Measurements from ENCODE around the gene RAMP3.
"Not testable (repeated sequence)": the region's sequence is repeated elsewhere in the genome, so short reads cannot be mapped to it uniquely, and the experiment has no call there.

The RAMP3 gene

DNA sequence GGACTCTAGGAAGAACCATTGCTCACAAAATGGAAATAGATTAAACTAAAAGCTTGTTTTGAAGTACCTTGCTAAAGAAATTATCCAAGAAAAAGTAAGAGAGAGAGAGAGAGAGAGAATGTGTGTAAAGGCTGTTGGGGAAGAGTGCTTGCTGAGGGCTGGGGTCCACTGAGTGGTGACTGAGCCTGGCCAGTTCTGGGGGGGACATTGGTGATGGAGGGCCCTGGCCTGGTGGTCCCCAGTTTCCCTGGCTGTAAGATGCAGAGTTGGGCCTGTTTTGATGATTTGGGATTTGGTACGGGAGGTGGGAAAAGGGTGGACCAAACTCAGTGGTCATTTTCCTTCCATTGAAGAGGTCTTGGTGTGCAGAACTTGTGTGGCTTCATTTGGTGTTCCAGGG is 880 bp downstream of the RAMP3 start:
- no peak for DNase-seq

DNA sequence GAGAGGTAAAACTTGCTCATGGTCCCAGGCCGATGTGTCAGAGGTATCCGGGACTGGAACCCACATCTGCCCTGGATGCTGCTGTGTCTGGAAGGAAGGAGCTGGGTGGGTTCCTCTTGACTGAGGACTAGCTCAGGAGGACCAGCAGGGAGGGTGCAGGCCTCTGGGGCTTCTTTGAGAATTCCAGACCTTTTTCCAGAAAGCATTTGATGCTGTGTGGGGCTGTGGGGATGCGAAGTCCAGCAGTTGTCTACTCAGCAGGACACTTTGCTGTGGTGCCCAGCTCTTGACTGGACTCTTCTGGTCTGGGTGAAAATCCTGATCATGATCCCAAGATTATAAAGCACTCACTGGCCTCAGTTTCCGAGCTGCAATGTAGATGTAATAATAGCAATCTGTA is 1.7 kb downstream of the RAMP3 start:
- peak; percentile 49 for DNase-seq

GRCh38 chr7:45160417-45160881 is 2.9 kb downstream of the RAMP3 start:
- peak; percentile 56 for DNase-seq

- no peak for DNase-seq
These were observed 3.5 kb downstream of the RAMP3 start for GRCh38 chr7:45161138-45161537.

- DNase-seq = peak; percentile 48
These were observed 4.3 kb downstream of the RAMP3 start for GRCh38 chr7:45161842-45162241.

GRCh38 chr7:45162311-45162845 is 4.8 kb downstream of the RAMP3 start:
- DNase-seq = peak; percentile 3

- no peak for DNase-seq
These were observed 5.5 kb downstream of the RAMP3 start for GRCh38 chr7:45162943-45163691.

GRCh38 chr7:45163692-45164052 is 6.1 kb downstream of the RAMP3 start:
- no peak for DNase-seq

GRCh38 chr7:45164271-45164670 is 6.7 kb downstream of the RAMP3 start:
- DNase-seq = not testable (repeated sequence)

- DNase-seq = no peak
These were observed 8.3 kb downstream of the RAMP3 start for GRCh38 chr7:45165857-45166256.

DNA sequence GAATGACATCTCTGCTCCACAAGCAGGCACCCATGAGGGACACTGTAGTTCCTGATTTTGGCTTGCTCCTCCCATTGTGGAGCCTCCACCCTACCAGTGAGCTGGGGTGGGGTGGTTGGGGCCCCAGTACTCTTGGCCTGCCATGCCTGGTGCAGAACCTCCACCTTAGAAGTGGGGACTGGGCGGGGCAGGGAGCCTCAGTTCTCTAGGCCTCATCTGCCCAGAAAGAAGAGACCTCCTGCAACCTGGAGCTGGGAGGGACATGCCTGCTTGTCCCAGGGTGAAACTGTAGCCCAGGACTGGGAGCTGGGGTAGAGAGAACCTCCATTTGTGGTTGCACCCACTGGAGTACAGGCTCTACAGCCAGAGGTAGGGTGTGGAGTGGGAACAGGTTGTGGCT is 14.4 kb downstream of the RAMP3 start:
- peak; percentile 51 for DNase-seq

DNA sequence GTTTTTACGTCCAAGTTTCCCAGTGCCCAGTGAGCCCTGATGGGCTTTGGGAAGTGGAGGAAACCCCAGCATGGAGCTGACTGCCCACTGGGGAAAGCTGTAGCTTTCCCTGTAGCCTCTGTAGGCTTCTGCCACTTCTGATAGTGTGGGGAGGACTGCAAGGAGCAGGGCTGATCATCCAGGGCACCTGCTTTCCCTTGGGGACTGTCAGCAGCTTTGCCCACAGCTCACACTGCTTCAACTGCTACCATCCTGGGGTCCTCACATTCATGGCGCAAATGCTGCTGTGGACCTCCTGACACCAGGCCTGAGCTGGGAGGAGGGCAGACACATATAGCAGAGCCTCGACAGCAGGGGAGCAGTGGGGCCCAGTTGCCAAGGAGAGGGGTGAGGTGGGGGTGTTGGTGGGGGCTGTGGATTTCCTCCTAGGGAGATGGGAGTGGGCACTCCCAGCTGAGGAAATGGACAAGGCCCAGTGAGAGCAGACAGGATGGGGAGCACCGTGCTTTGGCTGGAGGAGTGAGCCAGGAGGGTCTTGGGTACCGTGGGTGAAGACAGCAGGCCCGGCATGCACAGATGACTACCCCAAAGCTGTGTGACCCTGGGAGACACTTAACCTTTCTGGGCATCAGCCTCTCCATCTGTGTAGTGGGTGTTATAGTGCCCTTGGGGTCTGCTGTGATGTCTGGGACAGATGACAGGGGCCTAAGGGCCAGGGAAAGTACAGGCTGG is 16.2 kb downstream of the RAMP3 start:
- DNase-seq = peak; percentile 34

DNA sequence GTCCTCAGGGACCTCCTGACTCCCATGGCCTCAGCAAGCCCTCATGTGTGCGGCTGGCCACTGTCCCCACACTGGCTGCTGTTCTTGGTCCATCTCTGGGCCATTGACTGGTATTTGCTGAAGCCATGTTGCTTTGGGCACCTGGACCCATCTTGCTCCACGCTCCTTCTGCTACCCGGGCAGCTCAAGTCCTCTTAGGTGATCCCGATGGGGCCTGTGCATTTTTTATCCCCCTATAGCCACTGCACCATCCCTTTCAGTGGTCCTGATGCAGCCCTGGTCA is 16.7 kb downstream of the RAMP3 start:
- peak; percentile 22 for DNase-seq

- DNase-seq = peak; percentile 50
These were observed 17.6 kb downstream of the RAMP3 start for GRCh38 chr7:45174966-45175765.

DNA sequence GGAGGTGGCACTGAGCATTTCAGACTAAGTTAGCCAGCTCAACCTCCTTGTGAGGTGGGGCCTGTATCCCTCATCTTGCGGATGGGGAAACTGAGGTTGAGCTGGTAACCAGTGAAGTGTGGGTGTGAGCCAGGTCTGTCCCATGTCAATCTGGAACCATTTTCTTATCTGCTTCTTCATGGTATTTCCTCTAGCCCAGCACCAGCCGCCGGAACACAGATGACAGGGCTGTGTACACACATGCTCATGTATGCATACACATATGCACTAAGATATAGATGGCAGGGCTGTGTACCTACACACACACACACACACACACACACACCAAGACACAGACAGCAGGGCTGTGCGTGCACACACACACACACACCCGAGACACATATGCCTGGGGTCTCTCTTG is 18.5 kb downstream of the RAMP3 start:
- peak; percentile 28 for DNase-seq

DNA sequence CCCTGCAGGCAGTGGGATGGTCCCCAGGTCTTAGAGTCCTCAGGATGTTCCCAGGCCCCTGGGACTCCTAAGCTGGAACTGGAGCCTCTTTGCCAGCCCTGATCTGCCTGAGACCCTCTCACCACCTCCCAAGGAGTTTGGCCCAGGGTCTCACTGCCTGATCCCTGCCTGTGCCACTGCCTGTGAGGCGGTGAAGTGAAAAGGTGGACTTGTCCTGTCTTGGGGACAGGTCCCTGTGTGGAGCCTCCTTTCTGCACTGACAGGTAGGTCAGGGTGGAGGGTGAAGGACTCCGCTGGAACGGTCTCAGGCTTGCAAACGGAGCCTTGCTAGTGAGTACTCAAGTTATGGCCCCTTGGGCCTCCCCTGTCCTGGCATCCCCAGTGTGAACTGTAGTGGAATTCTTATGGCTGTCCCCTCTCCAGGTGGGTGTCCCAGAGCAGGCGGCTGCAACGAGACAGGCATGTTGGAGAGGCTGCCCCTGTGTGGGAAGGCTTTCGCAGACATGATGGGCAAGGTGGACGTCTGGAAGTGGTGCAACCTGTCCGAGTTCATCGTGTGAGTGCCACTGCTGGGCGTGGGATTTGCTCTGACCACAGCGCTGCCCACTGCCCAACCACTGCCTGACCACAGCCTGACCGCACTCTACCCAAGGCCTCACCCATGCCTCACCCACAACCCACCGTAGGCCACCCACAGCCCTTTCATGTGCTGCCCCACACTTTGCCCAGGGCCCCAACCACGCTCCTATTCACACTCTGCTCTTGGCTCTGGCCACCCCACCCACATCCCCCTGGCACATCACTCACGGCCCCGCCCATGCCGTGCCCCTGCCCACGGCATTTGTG is 19.5 kb downstream of the RAMP3 start:
- peak; percentile 58 for DNase-seq

GRCh38 chr7:45177801-45178200 is 20.2 kb downstream of the RAMP3 start:
- DNase-seq = peak; percentile 59

DNA sequence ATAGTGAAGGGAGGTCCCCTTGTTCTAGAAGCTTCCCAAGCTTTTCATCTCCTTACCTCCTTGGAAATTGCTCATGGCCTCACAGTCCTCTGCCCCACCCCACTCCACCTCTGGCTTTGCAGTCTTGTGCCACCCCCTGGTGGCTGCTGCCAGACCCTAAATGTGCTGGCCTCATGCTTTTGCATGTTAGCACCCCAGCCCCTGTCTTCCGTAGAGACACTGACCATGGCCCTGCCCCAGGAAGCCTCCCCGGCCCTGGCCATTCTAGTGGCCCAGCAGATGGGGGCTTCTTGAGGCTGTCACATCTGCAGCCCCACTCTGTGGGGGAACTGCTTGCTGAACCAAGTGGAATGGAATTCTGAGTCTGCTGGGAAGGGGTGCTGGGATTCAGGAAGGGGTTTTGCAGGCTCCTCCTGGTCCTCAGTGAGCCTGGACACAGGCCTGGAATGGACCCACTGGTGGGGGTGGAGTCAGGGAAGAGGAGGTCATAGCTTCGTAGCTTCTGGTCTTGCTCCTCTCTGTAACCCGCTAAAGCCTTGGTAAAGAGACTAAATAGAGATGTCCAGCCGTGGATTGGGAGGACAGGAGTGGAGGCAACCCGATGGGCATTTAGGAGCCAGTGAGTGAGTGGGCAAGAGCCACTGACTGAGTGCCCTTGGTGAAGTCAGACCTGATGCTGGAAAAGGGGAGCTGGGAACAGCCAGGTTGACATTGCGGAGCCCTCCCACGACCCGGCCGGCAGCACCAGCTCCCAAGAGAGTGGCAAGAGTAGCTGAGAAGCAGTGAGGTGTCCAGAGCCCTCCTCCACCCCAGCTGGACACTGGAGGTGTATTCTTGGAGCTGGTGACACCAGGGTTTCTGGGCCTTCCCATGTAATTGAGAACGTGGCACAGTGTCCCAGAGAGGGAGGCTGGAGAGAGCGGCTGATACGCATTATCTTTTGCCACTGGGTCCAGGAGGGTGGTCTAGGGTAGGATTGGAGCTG is 20.9 kb downstream of the RAMP3 start:
- DNase-seq = peak; percentile 59

DNA sequence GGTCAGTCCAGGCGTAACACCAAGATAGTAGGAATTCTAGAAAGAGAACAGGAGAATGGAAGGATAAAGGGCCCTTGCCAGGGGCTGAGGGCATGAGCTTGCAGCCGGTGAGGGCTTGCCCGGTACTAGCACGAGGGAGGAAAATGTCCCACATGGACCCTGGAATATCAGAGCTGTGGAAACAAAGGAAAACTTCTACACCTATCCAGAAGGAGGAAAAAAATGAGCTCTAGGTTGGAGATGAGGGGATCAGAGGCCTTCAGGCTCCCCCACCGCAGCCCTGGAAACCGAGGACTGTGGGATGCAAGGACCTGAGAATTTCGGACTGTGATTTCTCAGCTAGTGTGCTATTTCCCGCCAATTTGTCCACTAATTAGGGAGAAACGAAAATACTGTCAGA is 22.1 kb downstream of the RAMP3 start:
- no peak for DNase-seq

GRCh38 chr7:45180084-45180986 is 22.7 kb downstream of the RAMP3 start:
- DNase-seq = peak; percentile 55
